Ishikawa (cell line): ENCODE results near the gene ZNF862.

Experiments
- CEBPB ChIP-seq: IDR thresholded peaks from 2 replicates; pipeline ENCODE4 v1.6.1; 2012
- CREB1 ChIP-seq: IDR thresholded peaks from 2 replicates; pipeline ENCODE4 v1.6.1; 2012; ENCODE audit warnings: low read depth
- EGR1 ChIP-seq: IDR thresholded peaks from 2 replicates; pipeline ENCODE4 v1.6.1; 2012
- EP300 ChIP-seq: IDR thresholded peaks from 2 replicates; pipeline ENCODE4 v1.6.1; 2012; ENCODE audit warnings: borderline replicate concordance
- FOXM1 ChIP-seq: IDR thresholded peaks from 2 replicates; pipeline ENCODE4 v1.6.1; 2012; ENCODE audit warnings: low read depth, borderline replicate concordance
- NFIC ChIP-seq: IDR thresholded peaks from 2 replicates; pipeline ENCODE4 v1.6.1; 2012
- RAD21 ChIP-seq: IDR thresholded peaks from 2 replicates; pipeline ENCODE4 v1.6.1; 2012; ENCODE audit warnings: low read depth
- TAF1 ChIP-seq: IDR thresholded peaks from 2 replicates; pipeline ENCODE4 v1.6.1; 2012; ENCODE audit warnings: low read depth, mild to moderate bottlenecking
- TCF12 ChIP-seq: IDR thresholded peaks from 2 replicates; pipeline ENCODE4 v1.6.1; 2012; ENCODE audit warnings: low read depth
- TEAD4 ChIP-seq: IDR thresholded peaks from 2 replicates; pipeline ENCODE4 v1.6.1; 2012
- YY1 ChIP-seq: IDR thresholded peaks from 2 replicates; pipeline ENCODE4 v1.6.1; 2012; ENCODE audit warnings: low read depth
- ZBTB7A ChIP-seq: IDR thresholded peaks from 2 replicates; pipeline ENCODE4 v1.6.1; 2012; ENCODE audit warnings: low read depth
- TF ChIP-seq, protein P1 (sequence below): IDR thresholded peaks from 2 replicates; pipeline ENCODE4 v1.6.1; 2012
- TF ChIP-seq, protein P2 (sequence below): IDR thresholded peaks from 2 replicates; pipeline ENCODE4 v1.6.1; 2012; ENCODE audit warnings: low read depth, mild to moderate bottlenecking

DNA sequence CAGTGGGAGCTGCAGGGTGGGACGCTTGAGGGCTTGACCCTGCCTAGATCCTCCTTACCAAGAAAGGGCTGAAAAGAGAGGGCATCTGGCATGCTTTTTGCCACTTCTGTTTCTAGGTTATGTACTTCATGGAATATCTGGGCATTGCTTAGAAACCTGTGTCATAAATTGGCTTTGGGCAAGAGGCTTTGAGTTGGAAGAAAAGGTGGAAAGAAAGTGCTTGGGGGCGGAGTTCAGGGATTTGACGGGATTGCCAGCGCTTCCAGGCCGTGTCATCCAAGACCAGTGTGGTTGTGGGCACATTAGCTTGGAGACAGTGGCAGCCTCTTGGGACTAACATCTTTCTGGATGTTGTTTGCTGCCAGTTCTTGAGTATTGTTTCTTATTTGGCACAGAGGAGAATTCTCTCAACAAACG, 825 bp downstream of the ZNF862 start:
- TF ChIP-seq RAD21 (no peak), CREB1 (no peak), CEBPB (no peak), TAF1 (no peak), YY1 (no peak), EGR1 (no peak), ZBTB7A (no peak), EP300 (no peak), FOXM1 (no peak), TCF12 (no peak), NFIC (no peak), TEAD4 (no peak)
- TF ChIP-seq, protein P1, sequence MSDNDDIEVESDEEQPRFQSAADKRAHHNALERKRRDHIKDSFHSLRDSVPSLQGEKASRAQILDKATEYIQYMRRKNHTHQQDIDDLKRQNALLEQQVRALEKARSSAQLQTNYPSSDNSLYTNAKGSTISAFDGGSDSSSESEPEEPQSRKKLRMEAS = no peak
- TF ChIP-seq, protein P2, sequence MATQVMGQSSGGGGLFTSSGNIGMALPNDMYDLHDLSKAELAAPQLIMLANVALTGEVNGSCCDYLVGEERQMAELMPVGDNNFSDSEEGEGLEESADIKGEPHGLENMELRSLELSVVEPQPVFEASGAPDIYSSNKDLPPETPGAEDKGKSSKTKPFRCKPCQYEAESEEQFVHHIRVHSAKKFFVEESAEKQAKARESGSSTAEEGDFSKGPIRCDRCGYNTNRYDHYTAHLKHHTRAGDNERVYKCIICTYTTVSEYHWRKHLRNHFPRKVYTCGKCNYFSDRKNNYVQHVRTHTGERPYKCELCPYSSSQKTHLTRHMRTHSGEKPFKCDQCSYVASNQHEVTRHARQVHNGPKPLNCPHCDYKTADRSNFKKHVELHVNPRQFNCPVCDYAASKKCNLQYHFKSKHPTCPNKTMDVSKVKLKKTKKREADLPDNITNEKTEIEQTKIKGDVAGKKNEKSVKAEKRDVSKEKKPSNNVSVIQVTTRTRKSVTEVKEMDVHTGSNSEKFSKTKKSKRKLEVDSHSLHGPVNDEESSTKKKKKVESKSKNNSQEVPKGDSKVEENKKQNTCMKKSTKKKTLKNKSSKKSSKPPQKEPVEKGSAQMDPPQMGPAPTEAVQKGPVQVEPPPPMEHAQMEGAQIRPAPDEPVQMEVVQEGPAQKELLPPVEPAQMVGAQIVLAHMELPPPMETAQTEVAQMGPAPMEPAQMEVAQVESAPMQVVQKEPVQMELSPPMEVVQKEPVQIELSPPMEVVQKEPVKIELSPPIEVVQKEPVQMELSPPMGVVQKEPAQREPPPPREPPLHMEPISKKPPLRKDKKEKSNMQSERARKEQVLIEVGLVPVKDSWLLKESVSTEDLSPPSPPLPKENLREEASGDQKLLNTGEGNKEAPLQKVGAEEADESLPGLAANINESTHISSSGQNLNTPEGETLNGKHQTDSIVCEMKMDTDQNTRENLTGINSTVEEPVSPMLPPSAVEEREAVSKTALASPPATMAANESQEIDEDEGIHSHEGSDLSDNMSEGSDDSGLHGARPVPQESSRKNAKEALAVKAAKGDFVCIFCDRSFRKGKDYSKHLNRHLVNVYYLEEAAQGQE = no peak
